ENCODE results near the gene FAM174B.

DNA sequence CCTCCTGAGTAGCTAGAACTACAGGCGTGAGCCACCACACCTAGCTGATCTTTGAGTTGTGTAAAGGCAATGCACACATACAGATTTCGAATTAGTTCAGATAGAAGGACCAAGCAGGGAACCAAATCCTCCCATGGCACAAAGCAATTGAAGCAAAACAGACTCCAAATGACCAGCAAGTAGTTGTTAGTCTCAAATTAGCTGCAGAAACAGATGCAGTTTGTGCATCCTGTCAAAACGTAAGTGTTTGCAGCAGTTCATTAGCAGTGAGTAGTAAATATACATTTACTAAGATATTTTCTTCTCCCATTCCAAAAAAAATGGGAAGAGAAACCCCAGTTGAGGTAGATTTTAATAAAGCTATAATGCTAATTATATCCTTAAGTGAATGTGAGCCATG lies 15.8 kb upstream of the FAM174B start:
- TF ChIP-seq, protein P1, sequence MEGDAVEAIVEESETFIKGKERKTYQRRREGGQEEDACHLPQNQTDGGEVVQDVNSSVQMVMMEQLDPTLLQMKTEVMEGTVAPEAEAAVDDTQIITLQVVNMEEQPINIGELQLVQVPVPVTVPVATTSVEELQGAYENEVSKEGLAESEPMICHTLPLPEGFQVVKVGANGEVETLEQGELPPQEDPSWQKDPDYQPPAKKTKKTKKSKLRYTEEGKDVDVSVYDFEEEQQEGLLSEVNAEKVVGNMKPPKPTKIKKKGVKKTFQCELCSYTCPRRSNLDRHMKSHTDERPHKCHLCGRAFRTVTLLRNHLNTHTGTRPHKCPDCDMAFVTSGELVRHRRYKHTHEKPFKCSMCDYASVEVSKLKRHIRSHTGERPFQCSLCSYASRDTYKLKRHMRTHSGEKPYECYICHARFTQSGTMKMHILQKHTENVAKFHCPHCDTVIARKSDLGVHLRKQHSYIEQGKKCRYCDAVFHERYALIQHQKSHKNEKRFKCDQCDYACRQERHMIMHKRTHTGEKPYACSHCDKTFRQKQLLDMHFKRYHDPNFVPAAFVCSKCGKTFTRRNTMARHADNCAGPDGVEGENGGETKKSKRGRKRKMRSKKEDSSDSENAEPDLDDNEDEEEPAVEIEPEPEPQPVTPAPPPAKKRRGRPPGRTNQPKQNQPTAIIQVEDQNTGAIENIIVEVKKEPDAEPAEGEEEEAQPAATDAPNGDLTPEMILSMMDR (conservative IDR thresholded peaks at IDR 0.05 in 1 of 2, IDR thresholded peaks at IDR 0.05 in 1 of 2; ENCODE audit: extremely low read depth in 1 of 2, insufficient read depth in 1 of 2, low read depth in 1 of 2, low read length in 2 of 2), result no peak
- no peak for TF ChIP-seq EZH2 (IDR thresholded peaks at IDR 0.05; ENCODE audit: borderline replicate concordance, low read length)
